HG03460 (cell line): ENCODE results near the gene VSIG10L.

Source experiments
- ATAC-seq: cut with Tn5 transposase; IDR thresholded peaks from one replicate; pipeline ENCODE4 v1.9.1; 2021; ENCODE audit not compliant: unreplicated experiment

VSIG10L gene

DNA sequence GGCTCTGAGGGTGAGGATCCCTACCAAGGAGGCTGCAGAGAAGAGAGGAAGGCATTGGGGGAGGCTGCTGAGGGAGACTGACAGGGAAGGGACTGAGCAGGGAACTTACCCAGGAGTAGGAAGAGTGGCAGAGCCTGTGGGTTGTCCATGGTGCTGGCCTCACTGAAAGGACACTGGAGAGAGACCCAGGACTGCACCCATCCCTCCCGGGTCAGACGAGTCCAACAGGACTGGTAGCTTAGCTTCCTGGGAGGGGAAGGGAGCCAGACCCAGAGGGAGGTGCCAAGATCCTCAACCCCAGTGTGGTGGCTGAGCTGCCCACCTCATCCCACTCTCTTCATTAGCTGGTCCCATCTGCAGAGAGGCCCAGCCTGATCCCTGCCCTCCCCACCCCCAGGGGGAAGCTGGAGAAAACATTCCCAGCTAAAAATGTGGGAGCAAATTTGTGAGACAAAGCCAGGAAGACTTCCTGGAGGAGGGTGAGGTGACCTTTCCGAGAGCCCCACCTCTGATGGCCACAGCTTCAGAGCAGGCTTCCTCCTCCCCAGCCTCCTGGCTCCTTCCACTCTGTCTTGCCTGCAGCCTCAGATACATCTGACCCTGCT is at the start of gene VSIG10L:
TSS of gene VSIG10L (minus strand) at position 164 of the 605 bp plus-strand sequence. CDS start at position 149, 15 bp downstream.
- ATAC-seq = no peak

GRCh38 chr19:51391073-51391611 is 49.2 kb upstream of the VSIG10L start:
- ATAC-seq = no peak

GRCh38 chr19:51389143-51389542 is 47.2 kb upstream of the VSIG10L start:
- no peak for ATAC-seq

DNA sequence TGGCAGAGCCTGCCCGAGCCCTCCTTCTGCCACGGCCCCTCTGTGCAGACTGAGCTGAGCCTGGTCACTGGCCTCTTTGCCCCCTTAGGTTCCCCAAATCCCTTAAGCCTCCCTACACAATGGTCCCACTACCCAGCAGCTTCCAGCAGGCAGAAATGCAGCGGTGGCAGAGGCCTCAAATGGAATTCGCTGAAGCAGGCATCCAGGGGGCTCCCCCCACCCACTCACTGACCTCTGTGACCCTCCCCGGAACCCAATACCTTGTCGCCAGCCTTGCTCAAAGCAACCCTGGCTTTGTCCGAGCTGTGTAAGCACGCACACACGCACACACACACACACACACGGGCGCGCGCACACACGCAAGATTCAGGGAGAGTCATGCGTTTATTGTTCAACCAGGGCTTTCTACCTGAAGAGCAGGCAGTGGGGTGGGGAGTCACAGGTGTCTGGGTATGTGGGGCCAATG is 46.0 kb upstream of the VSIG10L start, which contains the start of gene LIM2:
TSS of gene LIM2 (minus strand) at position 51 of the 466 bp plus-strand sequence. CDS start 531 bp downstream, outside the sequence.
- ATAC-seq = no peak

GRCh38 chr19:51386882-51387520 is 45.1 kb upstream of the VSIG10L start:
- ATAC-seq = no peak

DNA sequence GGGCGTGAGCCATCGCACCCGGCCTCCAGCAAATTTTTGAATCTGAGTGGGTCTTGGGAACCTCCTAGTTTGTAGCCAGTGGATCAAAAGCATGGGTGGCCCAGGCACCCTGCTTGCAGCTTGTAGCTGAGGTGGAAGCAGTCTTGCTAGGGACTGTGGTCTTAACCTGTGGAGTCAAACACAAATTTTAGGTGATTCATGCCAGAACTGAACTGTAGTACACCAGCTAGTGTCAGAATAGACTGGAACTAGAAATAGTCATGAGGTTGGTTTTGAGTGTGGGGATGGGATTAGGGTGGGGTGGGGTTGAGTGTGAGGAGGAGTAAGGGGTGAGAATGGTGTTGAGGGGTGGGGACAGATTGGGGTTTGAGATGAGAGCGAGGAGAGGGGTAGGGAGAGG is 40.1 kb upstream of the VSIG10L start:
- ATAC-seq = no peak

DNA sequence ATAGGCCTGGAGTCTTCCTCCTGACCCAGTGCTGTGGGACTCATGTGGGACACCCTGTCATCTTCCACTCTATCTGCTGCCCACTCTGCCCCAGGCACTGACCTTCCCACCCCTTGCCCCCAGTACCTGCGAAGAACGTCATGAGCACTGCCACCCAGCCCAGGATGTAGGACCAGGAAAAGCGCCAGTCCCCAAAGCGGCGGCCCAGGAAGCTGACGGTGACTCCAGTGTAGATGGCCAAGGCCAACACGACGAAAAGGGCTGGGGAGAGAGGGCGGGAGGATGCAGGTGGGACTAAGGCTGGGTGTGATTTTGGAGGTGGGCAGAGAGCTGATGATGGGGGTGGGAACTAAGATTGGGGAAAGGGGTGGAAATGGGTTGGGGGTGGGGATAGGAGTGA is 38.4 kb upstream of the VSIG10L start:
- no peak for ATAC-seq

DNA sequence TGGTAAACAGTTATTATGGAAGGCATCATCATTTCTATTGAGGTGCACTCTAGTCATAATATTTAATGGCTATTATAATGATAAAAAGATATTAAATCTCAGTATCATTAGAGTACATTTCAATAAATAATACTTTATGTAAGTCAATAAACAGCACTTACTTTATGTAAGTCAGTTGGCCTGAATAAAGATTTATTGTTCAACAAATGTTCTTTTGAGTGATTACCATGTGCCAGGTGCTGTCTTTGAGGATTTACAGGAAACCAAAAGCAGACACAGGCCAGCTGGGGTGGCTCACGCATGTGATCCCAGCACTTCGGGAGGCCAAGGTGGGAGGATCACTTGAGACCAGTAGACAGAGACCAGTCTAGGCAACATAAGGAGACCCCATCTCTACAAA is 35.5 kb upstream of the VSIG10L start:
- ATAC-seq = no peak

DNA sequence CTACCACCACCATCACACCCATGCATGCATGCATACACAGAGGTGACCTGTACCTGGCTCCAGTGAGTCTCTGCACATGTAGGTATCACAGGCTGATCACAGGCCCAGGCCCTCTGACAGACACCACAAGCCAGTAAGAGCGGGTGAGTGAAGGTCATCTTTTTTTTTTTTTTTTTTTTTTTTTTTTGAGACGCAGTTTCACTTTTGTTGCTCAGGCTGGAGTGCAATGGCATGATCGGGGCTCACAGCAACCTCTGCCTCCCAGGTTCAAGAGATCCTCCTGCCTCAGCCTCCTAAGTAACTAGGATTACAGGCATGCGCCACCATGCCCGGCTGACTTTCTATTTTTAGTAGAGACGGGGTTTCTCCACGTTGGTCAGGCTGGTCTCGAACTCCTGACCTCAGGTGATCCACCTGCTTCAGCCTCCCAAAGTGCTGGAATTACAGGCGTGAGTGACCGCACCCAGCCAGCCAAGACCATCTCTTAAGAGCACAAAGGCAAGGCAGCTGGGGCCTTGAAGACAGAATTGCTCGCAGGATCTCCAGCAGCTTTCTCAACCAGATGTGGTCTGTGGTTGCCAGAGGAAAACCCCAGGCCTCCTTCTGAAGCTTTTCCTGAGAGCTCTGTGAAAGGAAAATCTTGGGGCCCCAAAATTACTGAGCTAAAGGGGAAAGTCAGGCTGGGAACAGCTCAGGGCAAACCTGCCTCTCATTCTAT is 33.7 kb upstream of the VSIG10L start:
- no peak for ATAC-seq

DNA sequence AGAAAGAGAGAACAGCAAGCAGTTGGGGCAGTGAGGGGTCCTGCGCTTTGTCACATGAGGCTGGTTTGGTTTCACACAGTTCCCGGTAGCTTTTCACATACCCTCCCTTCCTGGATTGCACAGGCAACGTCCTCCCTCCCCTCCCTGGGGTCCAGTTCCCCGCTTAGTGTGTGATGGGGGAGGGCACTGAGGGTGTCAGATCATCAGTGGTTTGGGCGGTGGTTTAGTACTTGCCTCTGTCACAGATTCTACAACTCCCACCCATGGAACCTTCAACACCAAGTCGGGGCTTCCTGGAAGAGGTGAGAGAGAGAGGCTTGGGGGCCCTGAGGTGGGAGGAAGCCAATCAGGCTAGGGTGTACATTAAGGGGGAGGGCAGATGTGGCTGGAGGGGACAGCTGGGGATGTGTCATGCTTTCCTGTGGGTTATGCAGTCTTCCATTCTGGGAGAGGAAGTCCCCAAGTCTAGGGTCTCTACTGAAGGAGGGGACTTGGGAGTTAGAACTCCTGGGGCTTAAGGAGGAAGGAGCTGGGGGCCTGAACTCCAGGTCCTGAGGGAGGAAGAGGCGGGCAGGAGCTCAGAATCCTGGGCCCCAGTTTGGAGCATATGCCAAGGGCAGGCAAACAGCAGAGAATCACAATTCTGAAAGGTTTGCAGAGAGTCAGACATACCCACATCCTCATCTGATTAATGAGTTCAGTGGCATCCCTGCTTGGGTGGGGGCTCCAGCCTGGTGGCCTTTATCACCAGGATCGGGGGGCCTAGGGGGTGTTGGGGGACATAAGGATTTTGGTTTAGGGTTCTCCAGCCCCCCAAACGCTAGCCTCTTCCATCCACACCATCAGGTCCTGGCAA is 30.9 kb upstream of the VSIG10L start, which contains the start of gene NKG7:
TSS of gene NKG7 (minus strand) at position 6 of the 856 bp plus-strand sequence. CDS start 119 bp downstream, outside the sequence.
- peak; percentile 52 for ATAC-seq

DNA sequence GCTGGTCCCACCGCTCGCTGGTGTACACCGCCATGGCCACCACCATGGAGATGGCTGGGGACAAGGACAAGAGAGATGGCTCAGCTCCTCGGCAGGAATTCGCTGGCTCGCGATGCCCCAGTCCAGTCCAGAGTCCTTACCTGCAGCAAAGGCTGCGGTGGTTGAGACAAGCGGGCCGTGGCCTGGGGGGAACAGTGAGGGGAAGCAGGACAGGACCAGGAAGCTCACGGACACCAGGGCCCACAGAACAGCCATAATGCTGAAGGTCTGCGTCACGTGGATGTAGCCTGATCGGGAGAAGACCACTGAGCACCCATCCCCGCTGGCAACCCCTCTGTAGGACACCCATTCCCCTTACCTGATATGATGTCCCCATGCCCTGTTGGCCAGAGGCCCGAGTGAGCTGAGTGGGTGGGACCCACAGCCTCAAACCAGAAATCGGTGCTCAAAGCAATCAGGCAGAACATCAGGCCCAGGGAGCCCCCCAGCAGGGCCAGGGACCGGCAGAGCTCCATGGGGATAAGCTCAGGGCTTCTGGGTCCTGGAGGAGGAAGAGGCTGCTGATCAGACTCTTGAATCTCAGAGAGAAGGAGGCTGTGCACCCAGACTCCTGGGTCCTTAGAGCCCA is 30.2 kb upstream of the VSIG10L start:
- ATAC-seq = no peak

DNA sequence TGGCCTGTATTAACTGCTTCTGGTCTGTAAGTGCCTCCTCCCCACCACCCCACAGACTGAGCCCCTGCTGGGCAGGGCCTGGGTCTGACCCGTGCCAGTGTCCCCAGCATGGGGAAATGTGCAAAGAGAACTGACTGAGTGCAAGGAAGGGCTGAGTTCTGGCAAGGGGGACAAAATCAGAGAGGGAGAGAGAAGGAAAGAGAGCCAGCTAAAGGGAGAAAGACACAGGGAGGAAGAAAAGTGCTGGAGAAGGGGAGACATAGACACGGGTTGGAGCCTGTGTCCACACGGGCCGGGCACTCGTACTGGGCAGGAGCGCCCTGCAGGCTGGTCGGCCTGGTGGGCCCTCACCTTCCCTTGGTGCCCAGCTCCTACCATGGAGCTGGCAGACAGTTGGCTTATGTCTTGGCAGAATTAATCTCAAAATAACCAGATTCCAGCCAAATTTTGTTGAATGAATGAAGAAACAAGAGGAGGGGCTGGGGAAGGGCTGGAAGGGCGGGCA is 29.3 kb upstream of the VSIG10L start:
- ATAC-seq = no peak

GRCh38 chr19:51370230-51370629 is 28.3 kb upstream of the VSIG10L start:
- ATAC-seq = no peak

DNA sequence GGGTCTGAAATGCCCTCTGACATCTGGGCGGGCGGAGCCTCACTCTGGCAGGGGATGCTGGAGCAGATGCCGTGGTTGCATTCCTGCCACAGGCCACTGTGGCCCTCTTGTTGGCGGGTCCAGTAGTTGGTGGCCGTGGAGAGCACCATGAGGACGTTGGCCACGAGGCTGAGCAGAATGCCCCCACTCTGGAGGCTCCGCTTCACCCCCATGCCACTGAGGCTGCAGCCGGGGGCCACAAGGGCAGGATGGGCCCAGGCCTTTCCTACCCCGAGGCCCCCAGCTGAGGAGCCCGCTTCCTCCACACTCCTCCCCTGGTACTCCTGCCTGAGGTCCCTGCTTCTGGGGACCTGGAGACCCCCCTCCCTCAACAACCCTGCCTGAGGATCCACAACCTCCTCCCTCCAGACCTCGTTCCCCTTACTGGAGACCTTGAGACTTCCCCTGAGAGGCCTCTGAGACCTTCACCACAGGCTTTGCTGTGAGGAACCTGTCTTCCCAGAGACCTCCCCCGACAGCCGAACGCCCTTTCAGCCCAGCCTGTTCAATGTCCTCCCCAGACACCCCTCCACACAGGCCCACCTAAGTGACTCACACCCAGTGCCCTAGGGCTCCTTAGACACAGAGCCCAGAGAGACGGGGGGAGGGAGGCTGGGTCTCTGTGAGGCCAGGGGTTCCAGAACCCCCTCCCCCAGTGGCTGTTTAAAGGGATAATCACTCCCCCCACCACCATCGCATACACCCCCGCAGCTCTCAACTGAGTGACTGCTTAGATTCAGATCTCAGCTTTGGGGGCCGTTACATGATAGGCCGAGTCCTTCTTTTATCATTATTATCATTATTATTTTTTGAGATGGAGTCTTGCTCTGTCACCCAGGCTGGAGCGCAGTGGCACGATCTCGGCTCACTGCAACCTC is 26.7 kb upstream of the VSIG10L start, which contains the start of gene CLDND2:
TSS of gene CLDND2 (minus strand) at position 638 of the 917 bp plus-strand sequence. CDS start at position 212, 426 bp downstream.
- ATAC-seq = no peak

- peak; percentile 59 for ATAC-seq
Observed at GRCh38 chr19:51367565-51368365, 25.8 kb upstream of the VSIG10L start.

- no peak for ATAC-seq
Observed at GRCh38 chr19:51367255-51367564, 25.3 kb upstream of the VSIG10L start.

- ATAC-seq = peak; percentile 44
Observed at GRCh38 chr19:51366389-51367254, 24.7 kb upstream of the VSIG10L start.
